Neural crest cell (in vitro differentiated cells): ENCODE measurements around the gene KCNAB2. TPM values are rescaled to one million over a fixed set of nuclear protein-coding genes. Genes with fewer than 3 reads are reported as not detected.

Source experiments
- DNase-seq: peaks from one replicate; pipeline ENCODE4 v3.0.0; 2021; ENCODE audit warnings: low read depth, mixed read lengths, low spot score
- H3K27ac Mint-ChIP-seq: one replicate; pipeline ENCODE4 v1.8.0; 2021; ENCODE audit warnings: mild to moderate bottlenecking, mixed read lengths; ENCODE audit not compliant: unreplicated experiment
- H3K27me3 Mint-ChIP-seq: 2 replicates; pipeline ENCODE4 v1.8.0; 2021; ENCODE audit warnings: low read depth, mild to moderate bottlenecking, mixed read lengths
- H3K36me3 Mint-ChIP-seq: 2 replicates; pipeline ENCODE4 v1.8.0; 2021; ENCODE audit warnings: low read depth, mild to moderate bottlenecking, mixed read lengths
- H3K4me1 Mint-ChIP-seq: 2 replicates; pipeline ENCODE4 v1.8.0; 2021; ENCODE audit warnings: mixed read lengths
- H3K4me3 Mint-ChIP-seq: one replicate; pipeline ENCODE4 v1.8.0; 2021; ENCODE audit warnings: mild to moderate bottlenecking, mixed read lengths
- H3K9me3 Mint-ChIP-seq: 2 replicates; pipeline ENCODE4 v1.8.0; 2021; ENCODE audit warnings: mixed read lengths
- total RNA-seq: library from RNA; stranded (reverse); gene quantifications from 2 replicates; pipeline ENCODE4 v1.2.1, GENCODE V29; 2021
- TF ChIP-seq, protein P1 (sequence below): fragments of 200-600 bp; sonication (generic); conservative IDR thresholded peaks from 2 replicates; pipeline ENCODE4 v1.5.0; 2021; ENCODE audit warnings: antibody characterized with exemption, mild to moderate bottlenecking

The KCNAB2 gene
- total RNA-seq, 1 donor from 2014 or later, result 8.3 TPM

DNA sequence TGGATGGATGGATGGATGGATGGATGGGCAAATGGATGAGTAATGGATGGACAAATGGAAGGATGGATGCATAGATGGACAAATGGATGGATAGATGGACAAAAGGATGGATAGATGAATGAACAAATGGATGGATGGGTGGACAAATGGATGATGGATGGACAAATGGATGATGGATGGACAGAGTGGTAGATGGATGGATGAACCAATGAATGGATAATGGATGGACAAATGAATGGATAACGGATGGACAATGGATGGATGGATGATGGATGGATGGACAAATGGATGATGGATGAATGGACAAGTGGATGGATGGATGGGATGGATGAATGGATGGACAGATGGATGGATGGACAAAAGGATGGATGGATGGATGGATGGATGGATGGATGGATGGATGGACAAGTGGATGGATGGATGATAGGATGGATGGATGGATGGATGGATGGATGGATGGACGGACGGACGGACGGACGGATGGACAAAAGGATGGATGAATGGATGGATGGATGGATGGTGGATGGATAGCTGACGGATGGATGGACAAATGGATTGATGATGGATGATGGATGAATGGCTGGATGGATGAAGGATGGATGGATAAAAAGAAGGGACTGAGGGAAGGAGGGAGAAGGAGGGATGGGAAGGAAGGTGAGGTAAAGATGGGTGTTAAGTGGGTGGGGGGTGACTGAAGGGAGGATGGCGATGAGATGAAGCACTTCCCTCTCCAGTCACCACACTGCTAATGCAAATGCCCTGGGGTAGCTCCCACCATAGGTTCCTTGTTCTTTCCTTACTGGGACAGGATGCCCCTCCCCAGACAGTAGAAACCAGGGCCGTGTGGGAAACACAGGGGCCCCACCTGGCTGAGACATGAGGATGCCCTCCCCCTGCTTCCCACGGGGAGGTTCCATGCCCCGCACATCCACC lies 104.6 kb downstream of the KCNAB2 start:
- H3K4me3 Mint-ChIP-seq, result no peak overlapping the region
- H3K36me3 Mint-ChIP-seq, result no peaks in the 10 kb centered on the region
- peaks cover 4% of the 10 kb centered on the region for H3K4me1 Mint-ChIP-seq
- no peak for DNase-seq
- no peaks in the 10 kb centered on the region for H3K9me3 Mint-ChIP-seq
- no peak overlapping the region for H3K27ac Mint-ChIP-seq
- TF ChIP-seq, protein P1, sequence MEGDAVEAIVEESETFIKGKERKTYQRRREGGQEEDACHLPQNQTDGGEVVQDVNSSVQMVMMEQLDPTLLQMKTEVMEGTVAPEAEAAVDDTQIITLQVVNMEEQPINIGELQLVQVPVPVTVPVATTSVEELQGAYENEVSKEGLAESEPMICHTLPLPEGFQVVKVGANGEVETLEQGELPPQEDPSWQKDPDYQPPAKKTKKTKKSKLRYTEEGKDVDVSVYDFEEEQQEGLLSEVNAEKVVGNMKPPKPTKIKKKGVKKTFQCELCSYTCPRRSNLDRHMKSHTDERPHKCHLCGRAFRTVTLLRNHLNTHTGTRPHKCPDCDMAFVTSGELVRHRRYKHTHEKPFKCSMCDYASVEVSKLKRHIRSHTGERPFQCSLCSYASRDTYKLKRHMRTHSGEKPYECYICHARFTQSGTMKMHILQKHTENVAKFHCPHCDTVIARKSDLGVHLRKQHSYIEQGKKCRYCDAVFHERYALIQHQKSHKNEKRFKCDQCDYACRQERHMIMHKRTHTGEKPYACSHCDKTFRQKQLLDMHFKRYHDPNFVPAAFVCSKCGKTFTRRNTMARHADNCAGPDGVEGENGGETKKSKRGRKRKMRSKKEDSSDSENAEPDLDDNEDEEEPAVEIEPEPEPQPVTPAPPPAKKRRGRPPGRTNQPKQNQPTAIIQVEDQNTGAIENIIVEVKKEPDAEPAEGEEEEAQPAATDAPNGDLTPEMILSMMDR, result no peak
- peaks cover 14% of the 10 kb centered on the region for H3K27me3 Mint-ChIP-seq

Other genes with a start within 250 kb of the KCNAB2 start
- gene NPHP4, start 53.5 kb upstream of the KCNAB2 start, total RNA-seq, result 31.9 and 33.2 TPM in 2 replicates
- gene CHD5, start 134.4 kb downstream of the KCNAB2 start, total RNA-seq, result 0.16 and 0.98 TPM in 2 replicates
- 479 and 516 TPM in 2 replicates for gene RPL22, start 153.7 kb downstream of the KCNAB2 start, total RNA-seq
- 3.8 and 4.9 TPM in 2 replicates for gene RNF207, start 160.2 kb downstream of the KCNAB2 start, total RNA-seq
- 85.4 and 92.8 TPM in 2 replicates for gene ICMT, start 190.1 kb downstream of the KCNAB2 start, total RNA-seq
- 23.6 and 25.2 TPM in 2 replicates for gene HES3, start 198.3 kb downstream of the KCNAB2 start, total RNA-seq
- 28.1 and 28.7 TPM in 2 replicates for gene GPR153, start 215.2 kb downstream of the KCNAB2 start, total RNA-seq